SH-SY5Y (cell line): ENCODE data around the gene NKAIN2.

ENCODE experiments used
- GATA2 ChIP-seq: IDR thresholded peaks from 2 replicates; pipeline ENCODE4 v1.6.1; 2011; ENCODE audit warnings: mild to moderate bottlenecking, low read depth, low read length
- GATA3 ChIP-seq: IDR thresholded peaks from 2 replicates; pipeline ENCODE4 v1.6.1; 2011; ENCODE audit warnings: low read depth, mild to moderate bottlenecking, low read length, moderate library complexity

- TF ChIP-seq GATA3 (no peak), GATA2 (no peak)
Measured at GRCh38 chr6:123794190-123794589, 9.5 kb upstream of the NKAIN2 start.
